Embryonic facial prominence (tissue), 1 donor: ENCODE data around the gene KCTD8.

Experiments
- DNase-seq: peaks from one replicate; pipeline ENCODE4 v3.0.0-alpha.2; 2016; ENCODE audit errors: extremely low spot score

Gene KCTD8

DNA sequence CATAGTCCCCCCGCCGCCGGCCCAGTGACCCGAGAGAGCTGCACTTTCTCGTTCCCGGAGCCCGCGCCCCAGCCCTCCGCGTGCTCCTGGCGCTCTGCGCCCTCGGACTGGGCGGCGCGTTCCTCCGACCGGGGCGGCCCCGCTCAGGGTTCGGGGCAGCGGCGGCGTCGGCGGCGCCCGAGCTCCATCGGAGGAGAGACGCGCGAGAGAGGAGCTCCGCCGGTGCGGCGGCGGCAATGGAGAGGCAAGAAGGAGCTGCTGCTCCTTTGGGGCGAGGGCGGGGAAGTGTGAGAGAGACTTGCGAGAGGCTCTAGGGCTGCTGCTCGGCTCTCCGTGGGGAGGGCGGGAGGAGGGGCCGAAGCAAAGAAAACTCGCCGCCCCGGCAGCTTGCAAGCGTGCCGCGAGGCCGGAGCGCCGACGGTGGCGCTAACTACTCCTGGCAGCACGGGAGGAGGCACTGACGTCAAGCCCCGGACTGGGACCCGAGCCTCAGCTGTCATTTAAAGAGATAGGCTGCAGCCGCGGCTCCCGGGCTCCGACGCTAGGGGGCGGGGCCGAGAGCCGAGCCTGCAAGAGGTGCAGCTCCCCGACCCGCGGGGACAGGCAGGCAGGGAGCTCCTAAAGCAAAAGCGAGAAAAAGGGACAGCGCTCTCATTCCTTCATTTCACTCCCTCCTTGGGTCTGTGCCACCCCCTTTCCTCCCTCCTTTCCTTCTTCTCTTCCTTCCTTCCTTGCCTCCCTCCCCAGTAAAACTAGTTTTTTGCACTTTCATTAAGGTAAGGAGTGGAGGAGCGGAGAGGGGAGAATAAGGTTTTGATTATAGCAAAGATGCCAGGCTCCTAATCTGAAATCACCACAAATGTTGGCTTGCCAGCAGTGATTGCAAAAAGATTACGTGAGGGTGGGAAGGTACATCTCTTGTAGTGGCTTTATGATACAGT, at the start of gene KCTD8:
Gene KCTD8, minus strand, starts transcription at position 289 of the 941 bp plus-strand sequence.
- DNase-seq, result peak; percentile 39

DNA sequence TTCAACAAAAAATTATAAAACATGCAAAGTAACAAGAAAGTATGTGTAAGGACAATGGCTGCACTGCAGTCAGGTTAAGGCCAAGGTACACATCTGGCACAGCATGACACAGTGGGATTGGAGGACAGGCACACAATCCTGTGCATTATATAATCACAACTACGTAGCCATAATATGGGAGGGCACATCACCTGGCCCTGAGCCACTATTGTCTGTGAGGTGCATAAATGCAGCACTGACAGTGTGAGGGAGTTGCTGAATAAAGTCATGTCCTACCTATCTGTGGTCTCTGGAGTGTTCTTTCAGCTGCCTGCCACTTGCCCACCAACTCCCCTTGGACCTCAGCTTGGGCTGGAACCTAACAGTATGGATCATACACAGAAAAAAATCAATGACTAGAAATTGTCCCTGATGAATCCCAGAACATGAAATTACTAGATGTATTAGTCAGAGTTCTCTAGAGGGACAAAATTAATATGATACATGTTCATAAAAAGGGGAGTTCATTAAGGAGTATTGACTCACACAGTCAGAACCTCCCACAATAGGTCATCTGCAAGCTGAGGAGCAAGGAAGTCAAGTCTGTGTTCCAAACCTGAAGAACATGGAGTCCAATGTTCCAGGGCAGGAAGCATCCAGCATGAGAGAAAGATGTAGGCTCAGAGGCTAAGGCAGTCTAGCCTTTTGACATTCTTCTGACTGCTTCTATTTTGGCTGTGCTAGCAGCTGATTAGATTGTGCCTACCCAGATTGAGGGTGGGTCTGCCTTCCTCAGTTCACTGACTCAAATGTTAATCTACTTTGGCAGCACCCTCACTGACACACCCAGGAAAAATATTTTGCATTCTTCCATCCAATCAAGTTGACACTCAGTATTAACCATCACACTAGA, 46.4 kb upstream of the KCTD8 start:
- DNase-seq, result no peak

DNA sequence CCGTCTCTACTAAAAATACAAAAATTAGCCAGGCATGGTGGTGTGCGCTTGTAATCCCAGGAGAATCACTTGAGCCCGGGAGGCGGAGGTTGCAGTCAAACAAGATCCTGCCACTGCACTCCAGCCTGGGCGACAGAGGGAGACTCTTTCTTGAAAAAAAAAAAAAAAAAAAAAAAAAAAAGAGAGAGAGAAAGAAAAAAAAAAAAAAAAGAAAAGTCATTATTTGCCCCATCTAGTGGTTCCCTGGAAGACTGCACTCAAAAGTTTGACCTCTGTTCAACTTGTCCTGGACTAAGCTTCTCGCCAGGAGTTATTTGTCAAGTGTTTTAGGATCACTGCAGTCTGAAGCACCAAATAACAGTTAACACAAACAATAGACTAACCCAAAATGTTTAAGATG, 45.3 kb upstream of the KCTD8 start:
- DNase-seq, result no peak

DNA sequence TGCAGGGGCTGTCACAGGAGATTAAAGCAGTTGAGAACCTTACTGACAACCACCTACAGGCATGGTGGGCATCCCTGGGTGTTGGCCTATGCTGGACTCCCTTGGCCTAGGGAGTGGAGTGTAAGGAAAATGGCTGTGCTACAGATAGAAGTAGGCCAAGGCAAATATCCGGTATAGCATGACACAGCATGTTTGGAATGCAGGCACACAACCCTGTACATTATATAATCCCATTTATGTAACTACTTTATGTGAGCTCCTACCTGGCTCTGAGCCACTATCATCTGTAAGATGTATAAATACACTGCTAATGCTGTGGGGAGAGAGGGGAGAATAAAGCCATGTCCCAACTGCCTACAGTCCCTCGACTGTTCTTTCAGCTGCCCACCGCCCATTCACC, 38.7 kb upstream of the KCTD8 start:
- DNase-seq, result no peak

DNA sequence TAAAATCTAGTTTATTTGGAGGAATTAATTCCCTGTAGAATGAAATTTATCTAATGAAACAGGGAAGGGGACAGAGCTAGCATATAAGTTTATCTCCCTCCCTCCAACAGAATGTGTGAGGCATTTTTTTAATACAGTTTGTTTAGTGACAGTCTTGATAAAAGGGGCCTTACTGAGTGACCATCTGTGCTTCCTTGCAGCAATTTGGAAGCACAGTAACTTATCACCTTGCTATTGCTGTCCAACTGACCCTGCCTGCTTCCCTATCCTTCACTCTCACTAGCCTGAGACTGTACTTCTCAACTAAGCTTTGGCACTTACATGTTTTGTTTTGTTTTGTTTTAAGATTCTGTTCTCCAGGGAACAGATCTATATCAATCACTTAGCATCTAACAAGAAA, 31.1 kb upstream of the KCTD8 start:
- no peak for DNase-seq

DNA sequence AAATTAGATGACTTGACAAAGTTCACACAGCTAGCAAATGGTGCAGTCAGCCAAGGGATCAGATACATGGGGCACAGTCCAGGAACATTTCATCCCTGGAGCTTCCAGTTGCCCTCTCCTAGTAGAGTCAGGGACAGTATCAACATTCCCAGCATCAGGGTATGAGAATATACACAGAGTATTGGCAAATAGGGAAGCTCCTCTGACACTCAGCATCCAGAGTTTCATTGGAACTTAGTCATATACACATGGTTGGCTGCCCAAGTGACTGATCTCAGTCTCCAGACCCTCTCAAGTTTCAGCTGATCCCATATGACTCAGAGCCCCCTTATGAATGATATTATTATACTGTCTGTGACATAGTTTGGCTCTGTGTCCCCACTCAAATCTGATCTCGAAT, 13.7 kb upstream of the KCTD8 start:
- DNase-seq, result no peak

DNA sequence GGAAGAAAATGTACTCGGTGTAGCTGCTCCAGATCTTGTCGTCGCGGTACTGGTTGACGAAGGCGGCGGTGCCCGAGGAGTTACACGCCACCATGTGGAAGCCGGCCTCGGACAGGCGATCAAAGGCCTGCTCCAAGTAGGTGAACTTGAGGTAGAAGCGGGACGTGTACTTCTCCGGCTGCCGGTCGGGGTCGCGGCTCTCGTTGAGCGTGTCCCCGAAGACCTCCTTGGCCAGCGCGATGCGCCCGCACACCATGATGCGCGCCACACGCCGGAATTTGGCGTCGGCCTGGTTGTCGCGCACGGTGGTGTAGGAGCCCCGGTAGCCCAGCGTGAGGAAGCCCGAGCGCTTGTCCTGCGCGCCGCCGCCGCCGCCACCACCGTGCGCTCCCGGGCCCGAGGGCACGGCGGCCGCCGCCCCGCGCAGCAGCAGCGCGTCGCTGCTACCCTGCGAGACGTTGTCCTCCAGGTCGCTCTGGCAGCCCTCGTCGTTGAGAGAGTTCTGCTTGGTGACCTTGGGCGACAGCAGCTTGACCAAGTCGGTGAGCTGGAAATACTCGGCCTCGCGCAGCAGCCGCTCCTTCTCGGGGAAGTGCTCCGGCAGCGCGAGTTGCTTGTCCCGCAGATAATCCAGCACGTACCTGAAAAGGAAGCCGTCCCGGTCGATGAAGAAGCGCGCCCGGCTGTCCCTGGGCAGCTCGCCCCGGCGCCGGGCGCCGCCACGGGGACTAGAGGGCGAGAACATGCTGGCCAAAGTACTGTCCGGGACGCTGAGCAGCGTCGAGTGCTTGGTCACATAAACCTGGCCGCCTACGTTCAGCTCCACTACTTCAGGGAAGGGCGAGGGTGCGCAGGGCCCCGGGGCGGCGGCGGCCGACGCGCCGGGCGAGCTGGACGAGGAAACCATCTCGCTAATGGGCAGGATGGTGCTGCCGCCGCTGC, 775 bp downstream of the KCTD8 start:
- DNase-seq, result no peak

DNA sequence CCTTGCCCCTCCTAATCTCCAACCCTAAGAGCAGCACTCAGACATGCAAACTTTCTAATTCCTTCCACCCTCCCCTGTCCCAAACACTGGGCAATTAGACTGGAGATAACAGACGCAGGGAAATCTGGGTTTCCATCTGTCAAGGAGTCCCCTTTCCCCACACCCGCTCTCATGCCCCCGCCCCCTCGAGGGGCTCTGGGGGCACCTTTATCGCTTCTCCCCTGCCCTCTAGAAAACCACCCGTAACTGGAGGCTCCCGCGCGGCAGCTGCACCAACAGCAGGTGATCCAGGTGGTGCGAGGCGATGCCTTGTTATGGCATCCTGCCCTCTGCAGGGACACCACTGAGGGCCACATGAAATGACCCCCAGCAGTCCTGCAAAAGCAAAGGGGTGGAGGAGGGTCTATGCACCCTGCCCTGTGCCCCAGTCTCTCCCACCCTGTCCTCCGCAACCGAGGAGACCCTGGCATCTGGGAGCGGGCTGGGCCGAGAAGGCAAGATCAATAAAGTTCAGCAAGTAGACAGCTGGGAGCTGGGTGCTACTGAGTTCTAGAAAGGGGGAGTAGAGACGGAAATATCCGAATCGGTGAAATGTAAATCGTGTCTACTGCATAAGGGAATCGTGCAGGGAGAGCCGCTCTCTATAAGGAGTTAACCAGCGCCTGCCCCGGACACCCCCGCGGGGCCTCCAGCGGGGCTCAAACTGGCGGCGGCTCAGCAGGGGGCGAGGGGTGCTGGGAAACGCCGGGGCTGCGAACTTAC, 1.6 kb downstream of the KCTD8 start:
- DNase-seq, result no peak

DNA sequence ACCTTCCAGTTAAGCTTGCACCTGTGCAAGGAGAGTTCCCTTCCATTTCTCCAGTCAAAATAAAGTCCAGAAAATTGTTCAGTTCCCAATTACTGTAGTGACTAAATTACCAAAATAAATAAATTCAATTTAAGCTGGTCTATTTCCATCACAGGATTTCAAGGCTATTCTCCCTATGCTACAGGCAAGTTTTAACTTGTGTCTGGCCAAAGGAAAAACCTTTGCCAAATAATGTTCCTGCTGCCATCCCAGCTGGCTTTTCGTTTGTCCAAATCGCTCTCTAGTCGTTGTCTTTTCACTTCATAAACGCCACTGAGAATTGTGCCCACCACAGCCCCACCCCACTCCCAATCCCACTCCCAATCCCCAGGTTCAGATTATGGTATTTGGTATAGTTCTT, 2.4 kb downstream of the KCTD8 start:
- no peak for DNase-seq

DNA sequence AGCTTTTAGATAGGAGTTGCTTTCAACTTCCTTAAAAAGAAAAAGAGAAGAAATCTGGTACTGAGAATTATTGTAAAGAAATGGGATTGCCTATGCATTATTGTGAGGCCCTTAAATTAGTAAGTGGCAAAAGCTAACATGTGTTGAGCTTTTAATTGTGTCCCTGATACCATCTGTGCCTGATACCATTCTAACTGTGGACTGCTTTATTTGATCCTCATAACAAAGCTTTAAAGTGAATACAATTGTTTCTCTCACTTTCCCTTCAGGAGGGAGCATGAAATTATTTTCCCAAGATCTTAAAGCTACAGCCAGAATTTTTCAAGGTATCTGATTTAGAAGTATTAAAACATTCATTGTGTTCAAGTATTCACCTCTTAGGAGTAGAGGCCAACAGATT, 9.9 kb downstream of the KCTD8 start:
- DNase-seq, result no peak

DNA sequence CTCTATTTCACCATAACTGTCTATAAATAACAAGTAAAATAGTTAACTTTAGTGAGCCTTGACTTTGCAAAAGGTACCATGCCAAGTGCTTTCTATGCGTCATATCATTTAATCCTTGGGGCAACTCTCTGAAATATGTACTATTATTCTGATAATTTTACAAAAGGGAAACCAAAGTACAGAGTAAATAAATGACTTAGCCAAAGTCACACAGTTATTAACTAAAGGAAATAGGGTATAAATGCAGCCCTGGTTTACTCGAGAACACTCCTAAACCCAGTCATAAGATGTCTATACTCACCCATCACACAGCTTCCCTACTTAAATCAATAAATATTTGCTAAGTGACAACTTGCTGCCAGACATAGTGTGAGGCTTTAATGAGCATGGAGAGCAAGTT, 14.4 kb downstream of the KCTD8 start:
- DNase-seq, result no peak

DNA sequence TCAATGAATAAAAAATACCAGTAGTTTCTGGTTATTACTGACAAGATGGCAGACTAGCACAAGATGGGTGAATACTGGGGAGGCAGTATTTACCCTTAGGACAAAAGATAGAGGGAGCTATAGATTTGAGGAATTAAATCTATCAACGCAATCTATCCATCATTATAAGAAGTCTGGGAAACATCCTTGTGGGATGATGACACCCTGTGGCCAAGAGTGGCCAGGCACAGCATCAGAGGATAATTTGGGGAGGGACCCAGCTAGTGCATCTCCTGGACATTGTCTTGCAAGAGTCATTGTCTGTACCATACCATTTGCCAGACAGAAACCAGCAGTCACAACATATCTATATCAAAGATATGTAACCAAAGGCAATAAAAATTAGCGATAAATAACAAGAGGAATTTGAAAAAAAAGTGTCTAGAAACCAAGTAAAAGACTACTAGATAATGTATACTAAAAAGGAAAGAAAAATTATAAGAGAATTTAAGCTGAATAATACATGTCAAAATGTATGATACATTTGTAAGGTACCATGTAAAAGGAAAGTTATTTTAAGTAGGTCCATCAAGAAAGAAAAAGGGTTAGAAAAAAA, 22.9 kb downstream of the KCTD8 start:
- no peak for DNase-seq

DNA sequence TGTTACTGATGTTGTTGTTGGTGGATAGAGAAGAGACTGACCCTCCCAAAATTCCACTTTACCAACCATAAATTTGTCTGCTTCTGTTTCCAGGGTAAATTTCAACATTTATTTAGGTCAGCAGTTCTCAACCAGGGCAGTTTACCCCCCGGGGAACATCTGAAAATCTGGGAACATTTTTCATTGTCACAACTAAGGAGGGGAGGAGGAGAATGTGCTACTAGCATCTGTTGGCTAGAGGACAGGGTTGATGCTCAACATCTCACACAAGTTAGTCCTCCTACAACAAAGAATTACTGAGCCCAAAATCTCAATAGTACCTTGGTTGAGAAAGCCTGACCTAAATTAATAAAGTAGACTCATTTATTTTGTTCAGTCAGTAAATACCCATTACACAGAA, 25.7 kb downstream of the KCTD8 start:
- no peak for DNase-seq

DNA sequence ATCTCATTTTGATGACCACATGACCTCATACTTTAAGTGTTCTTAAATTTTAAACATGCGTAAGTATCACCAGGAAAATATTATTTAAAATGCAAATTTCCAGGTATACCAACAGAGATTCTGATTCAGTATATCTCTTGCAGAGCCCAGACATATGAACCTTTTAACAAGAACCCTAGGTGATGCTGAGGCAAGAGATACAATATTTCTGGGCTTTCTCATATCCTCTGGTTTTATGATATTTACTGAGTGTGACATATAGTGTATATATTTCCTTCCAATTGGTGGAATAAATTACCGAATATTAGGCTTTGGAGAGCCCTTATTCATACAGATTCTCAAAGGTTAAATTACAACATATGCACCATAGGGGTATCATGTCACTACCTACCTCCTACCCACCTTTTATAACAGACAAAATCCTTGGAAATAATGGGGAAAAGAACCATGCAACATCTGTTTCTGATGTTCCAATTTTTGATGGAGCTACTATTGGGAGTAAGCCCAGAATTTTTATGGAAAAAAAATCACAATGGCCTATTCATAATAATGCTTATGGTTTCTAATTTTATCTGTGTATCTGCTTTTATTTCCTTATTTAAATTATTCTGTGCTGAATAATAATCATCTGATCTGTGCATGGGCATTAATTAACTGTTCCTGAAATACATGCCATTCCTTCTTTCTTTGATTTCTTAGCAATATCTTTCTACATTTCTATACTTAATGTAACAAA, 27.1 kb downstream of the KCTD8 start:
- no peak for DNase-seq

DNA sequence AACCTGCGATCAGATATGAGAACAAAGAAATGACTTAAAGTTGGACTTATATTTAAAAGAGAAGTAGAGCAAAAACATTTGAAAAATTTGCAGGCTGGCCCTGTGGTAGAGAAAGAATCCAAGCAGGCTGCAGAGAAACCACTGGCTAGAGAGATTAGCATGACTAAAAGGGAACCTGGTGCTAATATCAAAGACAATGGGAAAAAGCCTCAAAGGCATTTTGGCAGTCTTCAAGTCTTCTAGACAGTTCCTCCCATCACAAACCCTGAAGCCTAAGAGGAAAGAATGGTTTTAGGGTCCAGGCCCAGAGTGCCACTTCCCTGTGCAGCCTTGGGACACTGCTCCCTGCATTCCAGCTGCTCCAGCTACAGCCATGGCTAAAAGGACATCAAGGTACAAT, 33.4 kb downstream of the KCTD8 start:
- DNase-seq, result no peak

DNA sequence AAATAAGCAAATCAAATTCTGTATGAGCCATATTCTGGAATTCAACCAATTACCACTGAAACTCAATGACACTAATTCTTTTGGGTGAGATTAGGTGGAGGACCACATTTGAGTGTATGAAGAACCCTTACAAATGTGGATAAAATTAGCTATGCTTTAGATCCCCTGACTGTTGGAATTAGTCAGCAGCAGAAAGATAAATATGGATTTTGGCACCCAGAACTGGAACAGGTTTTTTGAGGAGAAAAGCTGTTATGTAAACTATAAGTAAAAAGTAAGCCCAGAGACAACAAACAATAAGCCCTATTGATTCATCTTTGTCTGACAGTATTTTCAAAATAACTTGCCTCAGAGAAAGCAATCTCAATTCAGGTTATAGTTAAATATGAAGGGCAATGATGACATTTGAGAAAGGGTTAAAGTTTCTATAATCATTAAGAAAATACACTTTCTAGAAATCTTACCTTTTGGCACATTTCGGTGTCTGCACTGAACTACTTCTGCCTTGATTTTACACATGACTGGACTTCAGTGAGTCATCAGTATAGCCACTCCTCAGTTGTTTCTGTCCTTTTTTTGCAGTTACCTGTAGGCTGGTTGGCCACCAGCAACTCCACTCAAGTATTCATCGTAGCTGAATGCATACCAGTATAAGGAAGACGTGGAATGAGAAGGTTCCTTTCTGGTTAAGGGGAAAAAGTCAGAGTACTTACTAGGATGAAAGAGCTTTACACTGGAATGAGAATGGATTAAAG, 80.0 kb downstream of the KCTD8 start:
- DNase-seq, result no peak

DNA sequence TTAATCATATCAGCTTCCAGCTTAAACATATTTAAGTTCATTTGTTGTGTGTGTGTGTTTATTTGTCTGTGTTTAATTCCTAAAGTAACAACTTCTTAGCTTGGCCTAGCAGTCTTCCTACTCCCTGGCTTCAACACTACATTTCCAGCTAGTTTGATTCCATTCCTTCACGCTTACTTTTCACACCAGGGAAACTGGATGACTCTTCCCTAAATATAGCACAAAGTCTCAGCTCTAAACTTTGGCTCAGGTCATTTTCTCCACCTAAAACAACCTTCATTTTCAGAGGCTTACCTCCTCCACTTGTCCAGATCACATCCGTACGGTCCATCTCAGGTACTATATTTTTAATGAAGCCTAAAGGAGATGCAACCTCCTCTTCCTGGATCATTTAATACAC, 94.4 kb downstream of the KCTD8 start:
- no peak for DNase-seq

DNA sequence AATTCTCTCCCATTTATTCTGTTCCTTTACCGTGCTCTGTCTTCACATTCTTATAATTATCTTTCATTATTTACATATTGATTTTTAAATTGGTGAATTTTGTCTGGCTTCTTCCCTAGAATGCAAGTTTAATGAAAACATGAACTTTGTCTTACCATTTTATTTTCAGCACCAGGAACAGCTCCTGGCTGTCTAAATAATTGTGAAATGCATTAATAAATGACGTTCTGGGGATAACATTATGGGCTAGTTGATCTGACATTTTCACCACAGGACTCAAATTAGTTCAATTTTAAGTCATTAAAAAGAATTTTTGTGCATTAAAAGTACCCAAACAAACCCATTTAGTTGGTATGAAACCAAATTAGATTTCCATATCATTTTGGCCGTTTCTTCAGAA, 97.5 kb downstream of the KCTD8 start:
- DNase-seq, result no peak

DNA sequence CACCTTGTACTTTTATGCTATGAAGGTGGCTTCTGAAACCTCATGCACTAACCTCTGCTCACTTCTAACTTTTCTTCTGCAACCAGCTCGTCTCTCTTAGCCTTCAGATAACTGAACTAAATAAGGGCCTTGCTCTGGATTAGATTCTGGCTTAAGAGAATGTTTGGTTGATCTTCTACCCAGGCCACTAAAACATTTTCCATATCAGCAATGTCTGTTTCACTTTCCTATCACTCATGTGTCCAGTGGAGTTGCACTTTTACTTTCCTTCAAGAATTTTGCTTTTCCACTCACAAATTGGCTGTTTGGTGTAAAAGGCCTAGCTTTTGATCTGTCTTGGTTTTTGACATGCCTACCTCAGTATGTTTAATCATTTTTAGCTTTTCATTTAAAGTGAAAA, 105.8 kb downstream of the KCTD8 start:
- no peak for DNase-seq
